ENCODE results near the gene TYSND1. TPM values are rescaled to one million over a fixed set of nuclear protein-coding genes. Genes with fewer than 3 reads are reported as not detected.

TYSND1 gene
- polyA plus RNA-seq, 3 donors = 8.6 to 11.2 (median 11.2) TPM

- H3K4me3 ChIP-seq (replicated peaks in 1 of 3; ENCODE audit: low read depth in 2 of 3, low read length in 3 of 3) = no peak overlapping the region
- peaks cover 45 to 50% of the 10 kb centered on the region in 2 donors for H3K4me1 ChIP-seq (ENCODE audit: control insufficient read depth in 1 of 2, insufficient read depth in 2 of 2, low read length in 2 of 2)
- Mint-ChIP-seq H3K27ac (peak overlapping the region in 3 of 7 donors; percentile 5 to 84 (median 30)), H3K4me1 (peaks cover 45% of the 10 kb centered on the region), H3K27me3 (ENCODE audit: low read depth in 3 of 3) (peaks cover 0 to 11% (median 7%) of the 10 kb centered on the region in 3 donors), H3K36me3 (no peaks in the 10 kb centered on the region), H3K9me3 (no peaks in the 10 kb centered on the region), H3K4me3 (no peak overlapping the region)
- DNase-seq = peak in 2 of 3 donors; percentile 30 to 36
- no CpG with 5 or more reads among the region's 1 CpG for WGBS (ENCODE audit: insufficient coverage)
- H3K9ac ChIP-seq (ENCODE audit: insufficient read depth, low read length, poor library complexity, severe bottlenecking) = no peak overlapping the region
- intact Hi-C loops (cut with micrococcal nuclease) = no loop called here
- H3K27me3 ChIP-seq (ENCODE audit: control insufficient read depth in 2 of 2, insufficient read depth in 2 of 2, low read length in 2 of 2) = no peaks in the 10 kb centered on the region
- H4K20me1 ChIP-seq (ENCODE audit: insufficient read depth, low read length) = no peaks in the 10 kb centered on the region
- H3K27ac ChIP-seq (ENCODE audit: low read depth in 1 of 2, low read length in 2 of 2) = no peak overlapping the region
- H3K79me2 ChIP-seq (ENCODE audit: insufficient read depth, low read length) = no peaks in the 10 kb centered on the region
- H3K36me3 ChIP-seq (replicated peaks in 1 of 2; ENCODE audit: control insufficient read depth in 1 of 2, insufficient read depth in 2 of 2, low read length in 2 of 2) = no peaks in the 10 kb centered on the region
- no peaks in the 10 kb centered on the region for H3K9me3 ChIP-seq (replicated peaks in 1 of 2; ENCODE audit: control insufficient read depth in 1 of 2, insufficient read depth in 1 of 2, low read length in 2 of 2)
- no peak for TF ChIP-seq CTCF (IDR thresholded peaks at IDR 0.05)
- no peak overlapping the region for H2AFZ ChIP-seq (ENCODE audit: insufficient read depth, low read depth, low read length, poor library complexity, severe bottlenecking)
- no peak overlapping the region for H3K4me2 ChIP-seq (replicated peaks; ENCODE audit: extremely low read depth, low read length, poor library complexity, severe bottlenecking)
Measured at GRCh38 chr10:70188768-70189167, 42.3 kb upstream of the TYSND1 start.

- no peaks in the 10 kb centered on the region for H3K36me3 ChIP-seq (replicated peaks in 1 of 2; ENCODE audit: control insufficient read depth in 1 of 2, insufficient read depth in 2 of 2, low read length in 2 of 2)
- Mint-ChIP-seq H3K27ac (no peak overlapping the region), H3K27me3 (ENCODE audit: low read depth in 3 of 3) (peaks cover 2 to 15% (median 11%) of the 10 kb centered on the region in 3 donors), H3K4me1 (peaks cover 26% of the 10 kb centered on the region), H3K9me3 (peaks cover 0 to 3% (median 0%) of the 10 kb centered on the region in 7 donors), H3K36me3 (no peaks in the 10 kb centered on the region), H3K4me3 (no peak overlapping the region)
- intact Hi-C loops (cut with micrococcal nuclease) = no loop called here
- no peak for DNase-seq
- no peak overlapping the region for H2AFZ ChIP-seq (ENCODE audit: insufficient read depth, low read depth, low read length, poor library complexity, severe bottlenecking)
- H3K4me3 ChIP-seq (replicated peaks in 1 of 3; ENCODE audit: low read depth in 2 of 3, low read length in 3 of 3) = no peak overlapping the region
- H3K27me3 ChIP-seq (ENCODE audit: control insufficient read depth in 2 of 2, insufficient read depth in 2 of 2, low read length in 2 of 2) = no peaks in the 10 kb centered on the region
- TF ChIP-seq CTCF (IDR thresholded peaks at IDR 0.05) = no peak
- H3K4me2 ChIP-seq (replicated peaks; ENCODE audit: extremely low read depth, low read length, poor library complexity, severe bottlenecking) = no peak overlapping the region
- no peak overlapping the region for H3K27ac ChIP-seq (ENCODE audit: low read depth in 1 of 2, low read length in 2 of 2)
- H3K9me3 ChIP-seq (replicated peaks in 1 of 2; ENCODE audit: control insufficient read depth in 1 of 2, insufficient read depth in 1 of 2, low read length in 2 of 2) = no peaks in the 10 kb centered on the region
- H3K9ac ChIP-seq (ENCODE audit: insufficient read depth, low read length, poor library complexity, severe bottlenecking) = no peak overlapping the region
- H3K4me1 ChIP-seq (ENCODE audit: control insufficient read depth in 1 of 2, insufficient read depth in 2 of 2, low read length in 2 of 2) = peaks cover 23 to 28% of the 10 kb centered on the region in 2 donors
- WGBS (ENCODE audit: insufficient coverage) = 100% methylated on average over 2 of the region's 3 CpGs
- no peaks in the 10 kb centered on the region for H3K79me2 ChIP-seq (ENCODE audit: insufficient read depth, low read length)
- H4K20me1 ChIP-seq (ENCODE audit: insufficient read depth, low read length) = no peaks in the 10 kb centered on the region
Measured at GRCh38 chr10:70186571-70186970, 40.1 kb upstream of the TYSND1 start.
